ENCODE data around the gene DCLK3.

DCLK3 gene

GRCh38 chr3:36680952-36681351 lies 83.4 kb downstream of the DCLK3 start:
- H3K27me3 ChIP-seq (ENCODE audit: insufficient read depth, poor library complexity, severe bottlenecking) = no peaks in the 10 kb centered on the region
- TF ChIP-seq, protein P1, sequence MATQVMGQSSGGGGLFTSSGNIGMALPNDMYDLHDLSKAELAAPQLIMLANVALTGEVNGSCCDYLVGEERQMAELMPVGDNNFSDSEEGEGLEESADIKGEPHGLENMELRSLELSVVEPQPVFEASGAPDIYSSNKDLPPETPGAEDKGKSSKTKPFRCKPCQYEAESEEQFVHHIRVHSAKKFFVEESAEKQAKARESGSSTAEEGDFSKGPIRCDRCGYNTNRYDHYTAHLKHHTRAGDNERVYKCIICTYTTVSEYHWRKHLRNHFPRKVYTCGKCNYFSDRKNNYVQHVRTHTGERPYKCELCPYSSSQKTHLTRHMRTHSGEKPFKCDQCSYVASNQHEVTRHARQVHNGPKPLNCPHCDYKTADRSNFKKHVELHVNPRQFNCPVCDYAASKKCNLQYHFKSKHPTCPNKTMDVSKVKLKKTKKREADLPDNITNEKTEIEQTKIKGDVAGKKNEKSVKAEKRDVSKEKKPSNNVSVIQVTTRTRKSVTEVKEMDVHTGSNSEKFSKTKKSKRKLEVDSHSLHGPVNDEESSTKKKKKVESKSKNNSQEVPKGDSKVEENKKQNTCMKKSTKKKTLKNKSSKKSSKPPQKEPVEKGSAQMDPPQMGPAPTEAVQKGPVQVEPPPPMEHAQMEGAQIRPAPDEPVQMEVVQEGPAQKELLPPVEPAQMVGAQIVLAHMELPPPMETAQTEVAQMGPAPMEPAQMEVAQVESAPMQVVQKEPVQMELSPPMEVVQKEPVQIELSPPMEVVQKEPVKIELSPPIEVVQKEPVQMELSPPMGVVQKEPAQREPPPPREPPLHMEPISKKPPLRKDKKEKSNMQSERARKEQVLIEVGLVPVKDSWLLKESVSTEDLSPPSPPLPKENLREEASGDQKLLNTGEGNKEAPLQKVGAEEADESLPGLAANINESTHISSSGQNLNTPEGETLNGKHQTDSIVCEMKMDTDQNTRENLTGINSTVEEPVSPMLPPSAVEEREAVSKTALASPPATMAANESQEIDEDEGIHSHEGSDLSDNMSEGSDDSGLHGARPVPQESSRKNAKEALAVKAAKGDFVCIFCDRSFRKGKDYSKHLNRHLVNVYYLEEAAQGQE (IDR thresholded peaks at IDR 0.05; ENCODE audit: insufficient replicate concordance, low read depth) = no peak
- TF ChIP-seq SPI1 (IDR thresholded peaks at IDR 0.05; ENCODE audit: borderline replicate concordance, low read depth) (no peak), GABPA (IDR thresholded peaks at IDR 0.05; ENCODE audit: low read depth) (no peak), CTCF (IDR thresholded peaks at IDR 0.05; ENCODE audit: insufficient read depth, low read length) (no peak), POLR2AphosphoS5 (IDR thresholded peaks at IDR 0.05; ENCODE audit: low read depth) (no peak)
- no peak overlapping the region for H3K4me3 ChIP-seq (replicated peaks; ENCODE audit: insufficient read depth, low read length)
- H3K27ac ChIP-seq (replicated peaks) = no peak overlapping the region
- DNase-seq (ENCODE audit: low read depth in 1 of 2, low spot score in 1 of 2) = no peak

GRCh38 chr3:36679384-36680200 lies 84.8 kb downstream of the DCLK3 start:
- no peak overlapping the region for H3K4me3 ChIP-seq (replicated peaks; ENCODE audit: insufficient read depth, low read length)
- TF ChIP-seq SPI1 (IDR thresholded peaks at IDR 0.05; ENCODE audit: borderline replicate concordance, low read depth) = no peak
- no peaks in the 10 kb centered on the region for H3K27me3 ChIP-seq (ENCODE audit: insufficient read depth, poor library complexity, severe bottlenecking)
- H3K27ac ChIP-seq (replicated peaks) = no peak overlapping the region
- peak in 1 of 2 experiments; percentile 63 for DNase-seq (ENCODE audit: low read depth in 1 of 2, low spot score in 1 of 2)

GRCh38 chr3:36678216-36679013 lies 85.9 kb downstream of the DCLK3 start:
- DNase-seq (ENCODE audit: low read depth in 1 of 2, low spot score in 1 of 2) = no peak
- TF ChIP-seq POLR2AphosphoS5 (IDR thresholded peaks at IDR 0.05; ENCODE audit: low read depth) (no peak), CTCF (IDR thresholded peaks at IDR 0.05; ENCODE audit: insufficient read depth, low read length) (no peak)
- TF ChIP-seq, protein P1 (IDR thresholded peaks at IDR 0.05; ENCODE audit: insufficient replicate concordance, low read depth) = no peak
- H3K27ac ChIP-seq (replicated peaks) = no peak overlapping the region
- H3K27me3 ChIP-seq (ENCODE audit: insufficient read depth, poor library complexity, severe bottlenecking) = no peaks in the 10 kb centered on the region
- no peak overlapping the region for H3K4me3 ChIP-seq (replicated peaks; ENCODE audit: insufficient read depth, low read length)

- H3K27ac ChIP-seq (replicated peaks) = no peak overlapping the region
- DNase-seq (ENCODE audit: low read depth in 1 of 2, low spot score in 1 of 2) = no peak
- TF ChIP-seq CTCF (IDR thresholded peaks at IDR 0.05; ENCODE audit: insufficient read depth, low read length) (no peak), SPI1 (IDR thresholded peaks at IDR 0.05; ENCODE audit: borderline replicate concordance, low read depth) (no peak), POLR2AphosphoS5 (IDR thresholded peaks at IDR 0.05; ENCODE audit: low read depth) (no peak), GABPA (IDR thresholded peaks at IDR 0.05; ENCODE audit: low read depth) (no peak)
- TF ChIP-seq, protein P1 (IDR thresholded peaks at IDR 0.05; ENCODE audit: insufficient replicate concordance, low read depth) = no peak
These were observed 86.9 kb downstream of the DCLK3 start for GRCh38 chr3:36677331-36678007.

More at GRCh38 chr3:36677331-36678007, 86.9 kb downstream of the DCLK3 start:
- no peaks in the 10 kb centered on the region for H3K27me3 ChIP-seq (ENCODE audit: insufficient read depth, poor library complexity, severe bottlenecking)
- H3K4me3 ChIP-seq (replicated peaks; ENCODE audit: insufficient read depth, low read length) = no peak overlapping the region
